HG02798 (cell line): ENCODE data around the gene ATG3.
"Not testable (repeated sequence)": the region's sequence is repeated elsewhere in the genome, so short reads cannot be mapped to it uniquely, and the experiment has no call there.

Experiments
- ATAC-seq: cut with Tn5 transposase; IDR thresholded peaks from one replicate; pipeline ENCODE4 v1.9.1; 2021; ENCODE audit warnings: mild to moderate bottlenecking; ENCODE audit not compliant: unreplicated experiment, poor library complexity

ATG3 gene

GRCh38 chr3:112503304-112503972 lies 58.3 kb downstream of the ATG3 start:
- ATAC-seq = no peak

- ATAC-seq = no peak
These were observed 61.1 kb downstream of the ATG3 start for GRCh38 chr3:112500621-112501020.

GRCh38 chr3:112498914-112499711 lies 62.6 kb downstream of the ATG3 start, which contains the start of gene BTLA:
Gene BTLA (minus strand): TSS chr3:112499472. CDS start chr3:112499358, 114 bp downstream.
- ATAC-seq = peak; percentile 65

- ATAC-seq = no peak
These were observed 63.7 kb downstream of the ATG3 start for GRCh38 chr3:112497897-112498548.

- ATAC-seq = no peak
These were observed 65.2 kb downstream of the ATG3 start for GRCh38 chr3:112496366-112497067.

GRCh38 chr3:112494448-112494767 lies 67.4 kb downstream of the ATG3 start:
- ATAC-seq = not testable (repeated sequence)

- ATAC-seq = no peak
These were observed 69.6 kb downstream of the ATG3 start for GRCh38 chr3:112492124-112492523.

- ATAC-seq = no peak
These were observed 70.4 kb downstream of the ATG3 start for GRCh38 chr3:112491373-112491772.

GRCh38 chr3:112489674-112490479 lies 71.9 kb downstream of the ATG3 start:
- ATAC-seq = peak; percentile 47

- no peak for ATAC-seq
These were observed 74.8 kb downstream of the ATG3 start for GRCh38 chr3:112486811-112487505.

GRCh38 chr3:112484352-112484751 lies 77.4 kb downstream of the ATG3 start:
- ATAC-seq = no peak

GRCh38 chr3:112482675-112483074 lies 79.1 kb downstream of the ATG3 start:
- ATAC-seq = no peak
